Hematopoietic multipotent progenitor cell treated with erythropoietin and hydrocortisone succinate and interleukin-3 and kit ligand, for 17 days (in vitro differentiated cells): ENCODE results near the gene ALPI.
A peak's percentile ranks its signal among the peaks of the same experiment; 100 is the strongest.
"Not testable (repeated sequence)": the region's sequence is repeated elsewhere in the genome, so short reads cannot be mapped to it uniquely, and the experiment has no call there.

Experiments
- DNase-seq: peaks from one replicate; pipeline ENCODE4 v3.0.0-alpha.2; 2015; ENCODE audit warnings: low spot score

ALPI gene

DNA sequence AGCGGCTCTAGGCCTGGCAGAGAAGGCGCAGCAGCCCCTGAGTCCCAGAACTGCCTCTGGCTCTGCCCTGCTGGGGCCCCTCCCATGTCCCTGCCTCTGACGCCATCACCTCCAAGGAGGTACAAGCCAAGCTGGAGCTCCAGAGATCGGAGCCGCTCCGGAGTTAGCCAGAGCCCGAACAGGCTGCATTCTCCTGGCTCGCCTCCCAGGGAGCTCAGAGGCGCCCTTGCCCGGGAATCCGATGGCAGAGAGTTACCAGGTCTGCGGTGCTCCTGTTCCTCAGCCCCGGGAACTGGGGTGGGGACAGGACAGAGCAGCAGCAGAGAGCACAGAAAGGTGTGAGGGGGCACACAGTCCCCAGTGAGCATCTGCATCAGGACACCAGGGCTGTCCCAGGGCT lies 12.9 kb upstream of the ALPI start:
- not testable (repeated sequence) for DNase-seq

DNA sequence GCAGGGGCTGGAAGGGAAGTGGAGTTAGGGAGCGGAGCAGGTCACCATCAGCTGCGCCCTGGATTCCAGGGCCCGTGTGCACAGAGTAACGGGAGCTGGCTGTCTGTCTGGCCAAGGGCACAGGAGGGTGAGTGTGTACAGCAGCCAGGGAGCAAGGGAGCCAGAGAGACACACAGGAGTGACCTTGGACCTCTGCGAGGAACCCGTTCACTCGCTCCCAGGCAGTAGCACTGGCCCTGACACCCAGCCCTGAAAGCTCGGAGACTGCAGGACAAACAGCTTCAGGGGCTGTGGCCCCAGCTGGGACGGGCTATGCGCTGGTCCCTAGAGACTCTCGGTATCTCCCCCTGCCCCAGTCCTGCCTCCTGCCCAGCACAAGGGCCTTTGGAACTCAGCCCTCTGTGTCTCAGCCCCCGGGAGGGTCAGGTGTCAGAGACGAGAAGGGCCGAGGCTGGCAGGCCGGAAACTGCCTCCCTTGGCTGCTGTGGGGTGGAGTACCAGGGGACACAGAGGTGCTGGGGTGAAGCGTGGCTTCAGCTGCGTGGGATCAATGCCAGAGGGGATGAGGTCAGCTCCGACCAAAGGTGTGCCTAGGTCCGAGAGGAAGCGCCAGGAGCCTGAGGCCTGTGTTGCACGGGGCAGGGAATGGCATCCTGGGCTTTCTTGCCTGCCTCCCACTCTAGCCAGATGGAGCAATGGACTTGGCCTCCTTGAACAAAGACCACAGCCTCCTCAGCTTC lies 12.1 kb upstream of the ALPI start:
- DNase-seq: not testable (repeated sequence)

DNA sequence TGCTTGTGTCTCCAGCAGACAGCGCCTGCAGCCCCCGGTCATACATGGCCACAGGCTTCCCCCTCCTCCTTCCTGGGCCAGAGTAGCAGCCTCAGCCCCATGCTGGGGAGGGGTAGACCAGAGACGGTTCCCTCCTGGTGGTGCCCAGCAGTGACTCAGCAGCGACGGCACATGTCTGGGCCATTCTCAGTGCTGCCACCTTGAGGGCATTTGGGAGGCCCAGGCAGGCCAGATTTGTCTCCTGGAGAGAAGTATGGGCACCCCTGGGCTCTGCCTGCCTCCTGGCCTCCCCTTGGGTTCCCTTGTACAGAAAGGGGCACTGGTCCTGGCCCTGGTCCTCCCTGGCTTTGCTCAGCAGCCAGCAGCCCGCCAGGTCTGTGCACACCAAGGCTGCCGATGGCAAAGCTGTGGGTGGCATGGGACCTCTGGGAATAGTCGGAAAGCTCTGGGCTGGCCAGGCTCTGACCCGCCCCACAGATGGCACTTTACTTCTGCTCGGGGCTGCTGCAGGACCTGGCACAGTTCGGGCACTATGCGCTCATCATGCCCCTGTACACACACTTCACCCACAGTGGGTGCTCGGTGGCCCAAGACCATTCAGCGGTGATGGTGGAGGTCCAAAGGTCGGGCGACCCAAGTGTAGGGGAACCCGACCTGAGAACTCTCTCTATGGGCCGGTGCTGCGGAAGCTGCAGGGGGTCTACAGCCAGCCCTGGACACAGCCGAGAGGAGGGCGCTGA lies 11.4 kb upstream of the ALPI start:
- DNase-seq: peak; percentile 52

- DNase-seq: not testable (repeated sequence)
Measured at GRCh38 chr2:232445149-232445885, 10.6 kb upstream of the ALPI start.

DNA sequence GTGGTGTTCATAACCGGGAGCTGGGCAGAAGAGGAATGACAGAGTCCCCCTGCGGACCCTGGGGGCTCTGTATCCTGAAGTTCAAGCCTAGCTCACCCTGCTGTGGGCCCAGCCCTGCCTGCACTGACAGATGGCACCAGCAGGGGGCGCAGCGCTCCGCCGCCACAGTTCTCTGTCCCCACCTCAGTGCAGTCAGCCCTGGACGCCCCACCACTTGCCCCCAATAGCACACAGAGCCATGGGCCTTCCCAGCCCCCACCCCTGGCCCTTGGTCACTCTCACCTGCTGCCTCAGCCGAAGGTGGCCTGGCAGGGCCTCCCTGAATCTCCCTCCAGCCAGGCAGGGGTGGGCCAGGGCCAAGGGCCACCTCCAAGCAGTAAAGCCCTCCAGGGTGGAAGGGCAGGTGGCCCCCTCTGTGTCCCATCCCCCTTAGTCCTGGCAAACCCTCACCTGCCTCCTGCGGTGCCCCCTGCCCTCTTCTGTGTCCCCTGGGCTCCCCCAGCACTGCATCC lies 9.6 kb upstream of the ALPI start:
- not testable (repeated sequence) for DNase-seq

- no peak for DNase-seq
Measured at GRCh38 chr2:232447091-232447620, 8.8 kb upstream of the ALPI start.

DNA sequence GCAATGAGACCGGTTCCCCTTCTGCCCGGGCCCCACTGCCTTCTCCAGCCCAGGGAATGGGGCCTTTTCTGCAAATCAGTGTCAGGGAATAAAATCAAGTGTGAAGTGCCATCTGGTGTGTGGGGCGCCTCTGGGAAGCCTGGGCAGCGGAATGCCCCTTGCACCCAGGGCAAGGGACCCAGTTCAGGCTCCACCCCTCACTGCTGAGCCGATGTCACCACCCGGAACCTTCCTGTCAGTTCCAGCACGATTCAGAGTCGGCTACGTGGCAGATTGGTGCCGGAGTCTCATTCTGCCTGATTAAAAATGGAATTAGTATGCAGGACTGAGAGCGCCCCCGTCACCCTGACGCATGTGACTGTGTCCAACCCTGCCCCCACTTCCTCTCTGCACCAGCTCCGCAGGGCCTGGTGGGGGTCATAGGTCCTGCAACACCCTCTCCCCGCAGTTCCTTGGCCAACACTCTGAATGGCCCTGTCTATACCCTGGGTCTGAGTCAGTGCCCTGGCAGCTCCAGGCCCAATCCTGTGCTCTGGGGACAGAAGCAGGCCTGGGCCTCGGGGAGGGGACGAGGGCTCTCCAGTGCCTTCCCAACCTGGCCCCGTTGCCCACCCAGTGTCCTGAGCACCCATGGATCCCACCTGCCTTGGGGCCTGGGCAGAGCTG lies 8.2 kb upstream of the ALPI start:
- DNase-seq: no peak

DNA sequence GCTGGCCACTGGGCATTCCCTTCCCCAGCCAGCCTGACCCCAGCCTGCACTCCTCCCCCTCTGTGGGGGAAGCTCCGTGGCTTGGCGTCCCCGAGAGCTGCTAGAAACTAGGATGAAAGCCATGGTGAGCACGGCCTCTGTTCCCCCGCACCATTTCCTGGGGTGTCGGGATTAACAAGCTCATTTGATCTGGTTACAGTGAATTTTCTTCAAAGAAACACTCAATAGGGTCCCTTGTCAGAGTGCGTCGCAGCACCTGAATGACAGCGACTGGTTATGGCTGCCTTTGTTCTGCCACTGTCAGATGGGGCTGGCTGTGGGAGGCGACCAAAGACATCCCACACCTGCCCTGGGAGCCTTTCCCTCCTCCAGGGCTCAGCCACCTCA lies 7.7 kb upstream of the ALPI start:
- DNase-seq: no peak

- no peak for DNase-seq
Measured at GRCh38 chr2:232449964-232450363, 6.0 kb upstream of the ALPI start.

DNA sequence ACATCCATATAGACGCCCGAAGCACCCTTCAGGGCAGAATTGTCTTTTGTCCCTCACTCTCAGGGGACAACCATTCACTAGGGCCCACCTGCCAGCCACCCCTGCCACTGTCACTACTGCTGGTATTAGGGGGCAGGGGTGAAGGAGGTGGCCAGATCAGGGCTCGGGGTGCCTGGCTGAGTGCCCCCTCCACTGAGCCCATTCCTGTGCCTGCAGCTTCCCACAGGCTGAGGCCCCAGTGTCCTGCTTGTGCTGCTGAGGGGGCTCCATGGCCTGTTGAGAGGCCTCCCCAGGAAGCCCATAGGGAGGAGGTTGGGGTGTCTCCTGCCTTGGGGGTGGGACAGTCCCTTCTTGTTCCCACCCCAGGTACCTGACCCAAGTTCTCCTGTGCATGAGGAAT lies 4.3 kb upstream of the ALPI start:
- not testable (repeated sequence) for DNase-seq

DNA sequence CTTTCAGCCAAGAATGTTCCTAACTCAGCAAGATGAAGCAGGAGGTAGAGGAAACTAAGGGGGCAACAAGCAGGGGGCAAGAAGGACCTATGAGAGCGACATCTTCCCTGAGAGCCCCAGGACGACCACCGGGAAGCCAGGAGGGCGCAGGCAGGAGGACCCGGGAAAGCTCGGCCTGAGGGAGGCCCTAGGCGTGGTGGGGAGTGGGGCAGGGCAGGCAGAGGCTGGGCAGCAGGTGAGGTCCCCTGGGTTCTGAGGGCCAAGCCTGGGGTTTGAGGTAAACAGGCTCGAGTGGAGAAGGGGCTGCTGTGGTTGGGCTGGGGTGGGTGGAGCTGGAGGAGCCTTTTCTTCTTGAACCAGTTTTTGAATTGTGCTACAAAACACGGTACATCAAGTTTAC lies 1.3 kb upstream of the ALPI start:
- no peak for DNase-seq

DNA sequence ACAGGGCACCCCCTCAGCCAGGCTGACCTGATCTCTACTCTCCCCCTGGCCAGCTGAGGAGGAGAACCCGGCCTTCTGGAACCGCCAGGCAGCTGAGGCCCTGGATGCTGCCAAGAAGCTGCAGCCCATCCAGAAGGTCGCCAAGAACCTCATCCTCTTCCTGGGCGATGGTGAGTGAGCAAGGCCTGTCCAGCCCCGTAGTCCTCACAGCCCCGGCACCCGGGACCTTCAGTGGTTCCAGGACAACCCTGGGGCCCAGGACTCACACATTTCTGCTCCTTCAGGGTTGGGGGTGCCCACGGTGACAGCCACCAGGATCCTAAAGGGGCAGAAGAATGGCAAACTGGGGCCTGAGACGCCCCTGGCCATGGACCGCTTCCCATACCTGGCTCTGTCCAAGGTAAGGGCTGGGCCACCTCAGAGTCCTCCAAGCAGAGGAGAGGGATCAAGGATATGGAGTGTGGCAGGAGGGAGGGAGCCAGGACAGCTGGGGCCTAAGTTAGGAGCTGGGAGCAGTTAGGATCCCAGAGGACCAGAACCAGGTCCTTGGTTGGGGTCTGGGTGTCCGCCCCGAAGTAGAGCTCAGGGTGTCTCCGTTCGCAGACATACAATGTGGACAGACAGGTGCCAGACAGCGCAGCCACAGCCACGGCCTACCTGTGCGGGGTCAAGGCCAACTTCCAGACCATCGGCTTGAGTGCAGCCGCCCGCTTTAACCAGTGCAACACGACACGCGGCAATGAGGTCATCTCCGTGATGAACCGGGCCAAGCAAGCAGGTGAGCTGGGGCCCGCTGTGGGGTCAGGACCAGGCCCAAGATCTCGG lies 555 bp downstream of the ALPI start:
- DNase-seq: no peak

DNA sequence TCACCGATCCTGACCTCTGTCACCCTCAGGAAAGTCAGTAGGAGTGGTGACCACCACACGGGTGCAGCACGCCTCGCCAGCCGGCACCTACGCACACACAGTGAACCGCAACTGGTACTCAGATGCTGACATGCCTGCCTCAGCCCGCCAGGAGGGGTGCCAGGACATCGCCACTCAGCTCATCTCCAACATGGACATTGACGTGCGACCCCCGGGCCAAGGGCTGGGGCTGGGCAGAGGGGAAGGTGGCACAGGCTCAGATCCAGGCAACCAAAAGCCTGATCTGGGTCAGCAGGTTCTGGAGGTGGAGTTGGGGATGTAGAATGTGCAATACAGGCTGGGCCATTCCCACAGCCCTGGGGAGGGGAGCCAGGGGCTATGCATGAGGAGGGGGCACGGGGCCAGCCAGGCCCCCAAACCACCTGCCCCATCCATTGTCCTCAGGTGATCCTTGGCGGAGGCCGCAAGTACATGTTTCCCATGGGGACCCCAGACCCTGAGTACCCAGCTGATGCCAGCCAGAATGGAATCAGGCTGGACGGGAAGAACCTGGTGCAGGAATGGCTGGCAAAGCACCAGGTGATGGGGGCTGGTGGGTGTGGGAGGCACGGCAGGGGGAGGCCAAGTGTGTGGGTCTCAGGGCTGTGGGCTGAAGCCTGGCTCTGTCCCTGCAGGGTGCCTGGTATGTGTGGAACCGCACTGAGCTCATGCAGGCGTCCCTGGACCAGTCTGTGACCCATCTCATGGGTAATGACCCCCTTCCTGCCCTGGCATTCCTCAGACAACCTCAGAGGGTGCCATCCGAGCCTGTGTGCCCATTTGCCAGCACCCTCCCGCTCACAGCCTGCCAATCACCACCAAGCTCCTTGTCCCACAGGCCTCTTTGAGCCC lies 1.4 kb downstream of the ALPI start:
- no peak for DNase-seq

DNA sequence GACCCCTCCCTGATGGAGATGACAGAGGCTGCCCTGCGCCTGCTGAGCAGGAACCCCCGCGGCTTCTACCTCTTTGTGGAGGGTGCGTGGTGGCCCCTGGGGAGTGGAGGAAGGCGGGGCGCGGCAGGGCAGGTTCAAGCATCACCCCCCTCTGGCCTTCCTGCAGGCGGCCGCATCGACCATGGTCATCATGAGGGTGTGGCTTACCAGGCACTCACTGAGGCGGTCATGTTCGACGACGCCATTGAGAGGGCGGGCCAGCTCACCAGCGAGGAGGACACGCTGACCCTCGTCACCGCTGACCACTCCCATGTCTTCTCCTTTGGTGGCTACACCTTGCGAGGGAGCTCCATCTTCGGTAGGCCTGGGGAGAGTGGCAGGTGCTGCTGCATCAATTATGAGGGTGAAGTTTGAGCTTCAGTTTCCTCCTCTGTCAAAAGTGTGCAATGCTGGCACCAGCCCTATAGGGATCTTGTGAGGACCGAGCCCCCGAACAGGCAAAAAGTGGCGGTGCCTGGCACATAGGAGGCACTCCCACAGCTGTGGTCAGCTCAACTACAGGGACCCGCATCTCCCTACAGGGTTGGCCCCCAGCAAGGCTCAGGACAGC lies 2.2 kb downstream of the ALPI start:
- DNase-seq: no peak

DNA sequence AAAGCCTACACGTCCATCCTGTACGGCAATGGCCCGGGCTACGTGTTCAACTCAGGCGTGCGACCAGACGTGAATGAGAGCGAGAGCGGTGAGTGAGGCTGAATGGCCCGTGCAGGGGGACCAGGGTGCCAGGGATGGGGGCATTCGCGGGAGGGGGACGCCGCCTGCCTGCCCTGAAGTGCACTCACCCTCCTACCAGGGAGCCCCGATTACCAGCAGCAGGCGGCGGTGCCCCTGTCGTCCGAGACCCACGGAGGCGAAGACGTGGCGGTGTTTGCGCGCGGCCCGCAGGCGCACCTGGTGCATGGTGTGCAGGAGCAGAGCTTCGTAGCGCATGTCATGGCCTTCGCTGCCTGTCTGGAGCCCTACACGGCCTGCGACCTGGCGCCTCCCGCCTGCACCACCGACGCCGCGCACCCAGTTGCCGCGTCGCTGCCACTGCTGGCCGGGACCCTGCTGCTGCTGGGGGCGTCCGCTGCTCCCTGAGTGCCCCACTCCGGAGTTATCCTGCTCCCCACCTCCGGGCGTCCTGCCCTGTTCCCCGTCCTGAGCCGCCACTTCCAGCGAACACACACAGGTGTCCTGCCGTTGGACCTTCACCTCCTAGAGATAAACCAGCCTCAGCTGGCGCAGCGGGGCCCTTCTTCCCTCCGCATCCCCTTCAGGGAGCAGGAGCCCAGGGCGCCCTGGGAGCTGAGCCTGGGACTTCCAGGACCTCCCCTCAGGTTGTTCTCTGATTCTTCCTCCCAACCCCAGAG lies 2.9 kb downstream of the ALPI start:
- no peak for DNase-seq

DNA sequence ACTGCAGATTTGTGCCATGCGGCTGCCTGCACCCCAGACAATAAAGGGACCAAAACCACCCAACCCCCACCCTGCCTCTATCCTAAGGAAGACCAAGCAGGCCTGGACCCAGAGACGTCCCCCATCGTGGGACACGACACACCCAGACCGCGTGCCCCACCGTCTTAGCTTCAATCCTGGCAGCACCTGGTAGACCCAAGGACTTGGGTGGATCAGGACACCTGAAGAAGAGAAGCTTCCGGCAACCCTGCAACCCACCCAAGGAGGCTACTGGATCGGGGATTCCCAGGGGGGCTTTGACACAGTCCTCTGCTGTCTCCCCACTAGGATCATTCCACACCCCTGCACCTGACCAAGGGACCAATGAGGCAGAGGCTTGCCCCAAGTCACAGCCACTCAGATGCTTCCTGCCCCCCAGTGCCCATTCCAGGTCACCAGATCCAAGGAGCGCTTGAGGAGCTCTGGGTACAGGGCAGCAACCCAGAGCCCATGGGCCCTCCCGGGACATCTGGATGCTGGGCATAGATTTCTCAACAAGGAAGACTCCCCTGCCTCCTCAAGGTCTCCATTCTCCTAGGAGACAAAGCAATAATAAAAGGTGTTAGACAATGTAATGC lies 3.6 kb downstream of the ALPI start:
- no peak for DNase-seq

DNA sequence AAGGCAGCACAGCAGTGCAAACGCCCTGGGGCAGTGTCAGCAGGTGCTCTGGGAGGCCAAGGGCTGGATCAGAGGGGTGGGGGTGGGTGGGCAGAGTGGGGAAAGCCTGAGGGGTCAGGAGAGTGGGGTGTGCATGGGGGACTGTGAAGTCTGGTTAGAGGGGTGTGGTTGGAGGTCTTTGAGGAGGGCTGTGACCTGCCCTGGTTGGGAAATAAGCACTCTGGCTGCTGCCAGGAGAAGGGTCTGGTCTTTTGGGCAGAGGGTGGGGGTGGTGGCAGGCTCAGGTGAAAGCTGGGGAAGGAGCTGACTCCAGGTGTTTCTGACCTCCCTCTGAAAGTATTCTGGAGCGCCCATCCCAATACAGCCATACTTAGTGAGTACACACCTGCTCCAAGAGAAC lies 4.2 kb downstream of the ALPI start:
- DNase-seq: no peak
